Kidney (tissue), 14 donors: ENCODE measurements around the gene TC2N. TPM values are rescaled to one million over a fixed set of nuclear protein-coding genes. Genes with fewer than 3 reads are reported as not detected.

Experiments
- DNase-seq, 5 donors: peaks; one replicate each; pipeline ENCODE4 v3.0.0-alpha.2; 2013 to 2020
- FAIRE-seq: peaks from 2 replicates; lab custom pipeline; 2012; peaks lifted over from hg19 to GRCh38; lab: Jason Lieb, UNC
- H3K27ac ChIP-seq, 2 donors: one replicate each; pipeline ENCODE4 v1.7.0; 2013; ENCODE audit warnings: low read depth in 2 of 2, low read length in 2 of 2, inconsistent platforms in 1 of 2
- H3K27me3 ChIP-seq: one replicate; pipeline ENCODE4 v1.7.1; 2013; ENCODE audit warnings: low read length, inconsistent platforms; ENCODE audit not compliant: control insufficient read depth, insufficient read depth
- H3K36me3 ChIP-seq, 3 donors: one replicate each; pipeline versions ENCODE4 v1.7.0 to v1.7.1; 2013; ENCODE audit warnings: low read length in 3 of 3, control low read depth in 1 of 3, inconsistent platforms in 1 of 3; ENCODE audit not compliant: insufficient read depth in 3 of 3, control insufficient read depth in 2 of 3
- H3K4me1 ChIP-seq, 3 donors: one replicate each; pipeline versions ENCODE4 v1.7.0 to v1.7.1; 2013; ENCODE audit warnings: low read length in 3 of 3, inconsistent platforms in 1 of 3, low read depth in 1 of 3; ENCODE audit not compliant: control insufficient read depth in 2 of 3, insufficient read depth in 2 of 3
- H3K4me3 ChIP-seq, 3 donors: one replicate each; pipeline versions ENCODE4 v1.7.0 to v1.8.1; 2013; ENCODE audit warnings: low read length in 3 of 3, control low read depth in 1 of 3, inconsistent platforms in 1 of 3
- H3K9ac ChIP-seq, 3 donors: one replicate each; pipeline versions ENCODE4 v1.7.0 to v1.7.1; 2013; ENCODE audit warnings: low read length in 3 of 3, control low read depth in 1 of 3, inconsistent platforms in 1 of 3
- H3K9me3 ChIP-seq, 3 donors: one replicate each; pipeline versions ENCODE4 v1.7.0 to v1.7.1; 2013; ENCODE audit warnings: low read length in 3 of 3, control low read depth in 1 of 3, inconsistent platforms in 1 of 3; ENCODE audit not compliant: control insufficient read depth in 2 of 3, insufficient read depth in 1 of 3
- CTCF ChIP-seq: IDR thresholded peaks from 3 replicates; pipeline ENCODE4 v1.5.1; 2012; ENCODE audit warnings: mild to moderate bottlenecking, moderate library complexity, borderline replicate concordance; ENCODE audit not compliant: insufficient read depth; ENCODE audit errors: extremely low read depth
- intact Hi-C: fragments of 100-400 bp; cut with DNase I; formaldehyde crosslinking; loops from one replicate; pipeline ENCODE4 v1.11.1; 2022
- polyA plus RNA-seq: library from polyadenylated mRNA; stranded (reverse); fragments of 350-450 nt; fragmentation: Illumina TruSeq; extraction: RNeasy Lipid Tissue Mini Kit (QIAGEN cat#74804); gene quantifications from one replicate; pipeline ENCODE4 v1.2.3, GENCODE V29; 2014; ENCODE audit warnings: low read depth, low replicate concordance; ENCODE audit not compliant: insufficient read depth
- total RNA-seq: library from RNA; stranded (reverse); fragmentation: NEBNext Ultra II Directional; extraction: Animal tissue kit (Norgen Biotek cat#: 25700); gene quantifications from one replicate; pipeline ENCODE4 v1.2.1, GENCODE V29; 2021
- donor health status: control.
- donor health status: control.
- donor health status: control.
- donor health status: control.
- donor health status: control.
- donor health status: DM: yes; HTN: yes; CAD: no.
- donor health status: Normal renal cell carcinoma (clear cell type).

TC2N gene
- total and polyA plus RNA-seq, 2 donors from 2014 or later = 5.8 to 39.7 TPM

GRCh38 chr14:91910196-91910595 is 42.9 kb upstream of the TC2N start:
- DNase-seq = no peak
- intact Hi-C loops = no loop called here
- no peak overlapping the region for H3K9ac ChIP-seq
- H3K4me1 ChIP-seq = peaks cover 0 to 9% (median 0%) of the 10 kb centered on the region in 3 donors
- no peaks in the 10 kb centered on the region for H3K9me3 ChIP-seq
- no peak for TF ChIP-seq CTCF
- no peak overlapping the region for H3K4me3 ChIP-seq
- FAIRE-seq = no peak
- H3K27me3 ChIP-seq = no peaks in the 10 kb centered on the region
- no peak overlapping the region for H3K27ac ChIP-seq
- no peaks in the 10 kb centered on the region for H3K36me3 ChIP-seq

GRCh38 chr14:91906374-91906773 is 39.0 kb upstream of the TC2N start:
- Histone ChIP-seq H3K9me3 (no peaks in the 10 kb centered on the region), H3K4me1 (peaks cover 0 to under 1% (median 0%) of the 10 kb centered on the region in 3 donors), H3K27ac (no peak overlapping the region), H3K27me3 (no peaks in the 10 kb centered on the region), H3K4me3 (no peak overlapping the region), H3K36me3 (no peaks in the 10 kb centered on the region), H3K9ac (no peak overlapping the region)
- no peak for TF ChIP-seq CTCF
- intact Hi-C loops = no loop called here
- DNase-seq = no peak
- FAIRE-seq = no peak

GRCh38 chr14:91904956-91905645 is 37.8 kb upstream of the TC2N start:
- Histone ChIP-seq H3K9me3 (no peaks in the 10 kb centered on the region), H3K4me3 (no peak overlapping the region), H3K27me3 (no peaks in the 10 kb centered on the region), H3K4me1 (peaks cover 0 to 8% (median 0%) of the 10 kb centered on the region in 3 donors), H3K27ac (no peak overlapping the region), H3K36me3 (no peaks in the 10 kb centered on the region), H3K9ac (no peak overlapping the region)
- FAIRE-seq = no peak
- DNase-seq = no peak
- intact Hi-C loops = no loop called here
- no peak for TF ChIP-seq CTCF
